ENCODE measurements around the gene ZNF783.
"Not testable (repeated sequence)": the region's sequence is repeated elsewhere in the genome, so short reads cannot be mapped to it uniquely, and the experiment has no call there.

Gene ZNF783

DNA sequence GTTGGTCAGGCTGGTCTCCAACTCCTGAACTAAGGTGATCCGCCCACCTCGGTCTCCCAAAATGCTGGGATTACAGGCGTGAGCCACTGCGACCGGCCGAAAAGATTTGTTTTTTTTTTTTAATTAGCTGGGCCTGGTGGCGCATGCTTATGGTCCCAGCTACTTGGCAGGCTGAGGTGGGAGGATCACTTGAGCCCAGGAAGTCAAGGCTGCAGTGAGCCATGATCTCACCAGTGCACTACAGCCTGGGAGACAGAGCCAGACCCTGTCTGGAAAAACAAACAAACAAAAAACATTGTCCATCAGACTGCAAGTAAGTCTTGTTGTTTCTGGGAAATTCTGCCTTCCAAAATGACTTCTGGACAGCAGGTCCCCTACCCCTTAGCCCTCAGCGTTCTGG, 38.8 kb upstream of the ZNF783 start:
- no peaks in the 10 kb centered on the region for H3K4me1 ChIP-seq (ENCODE audit: control extremely low read depth in 1 of 4, control insufficient read depth in 4 of 4, insufficient read depth in 4 of 4, low read length in 3 of 4)
- 98% methylated on average over 8 of the region's 8 CpGs for WGBS (ENCODE audit: insufficient coverage)
- POLR2A ChIA-PET, result no interaction called here
- no peak for DNase-seq
- peaks cover 0 to 6% (median 0%) of the 10 kb centered on the region in 5 experiments for H3K9me3 ChIP-seq (ENCODE audit: control extremely low read depth in 1 of 5, control insufficient read depth in 4 of 5, insufficient read depth in 2 of 5, low read depth in 1 of 5, low read length in 4 of 5)
- H3K27me3 ChIP-seq (replicated peaks in 2 of 5; ENCODE audit: control insufficient read depth in 4 of 5, insufficient read depth in 5 of 5, low read length in 4 of 5), result no peaks in the 10 kb centered on the region
- H3K36me3 ChIP-seq (ENCODE audit: control insufficient read depth in 4 of 4, insufficient read depth in 4 of 4, low read length in 3 of 4), result peaks cover 13 to 70% (median 46%) of the 10 kb centered on the region in 4 experiments
- CTCF ChIA-PET, result interaction anchor here (0.6 kb wide), 1 partner anchor 357 kb away, joined by 3 read pairs; no protein-coding TSS in a partner anchor
- no peak overlapping the region for H3K27ac ChIP-seq (ENCODE audit: insufficient read depth in 1 of 2, low read depth in 1 of 2, low read length in 2 of 2, poor library complexity in 1 of 2, severe bottlenecking in 2 of 2)
- no peak overlapping the region for H3K4me3 ChIP-seq (ENCODE audit: control insufficient read depth in 1 of 7, extremely low read depth in 1 of 7, insufficient read depth in 4 of 7, low read depth in 2 of 7, low read length in 6 of 7)

GRCh38 chr7:149223761-149224160, 38.2 kb upstream of the ZNF783 start:
- ChIA-PET CTCF (interaction anchor here (0.7 kb wide), 1 partner anchor 14 kb away, joined by 3 read pairs; no protein-coding TSS in a partner anchor), POLR2A (no interaction called here)
- peaks cover 0 to 6% (median 0%) of the 10 kb centered on the region in 5 experiments for H3K9me3 ChIP-seq (ENCODE audit: control extremely low read depth in 1 of 5, control insufficient read depth in 4 of 5, insufficient read depth in 2 of 5, low read depth in 1 of 5, low read length in 4 of 5)
- H3K4me3 ChIP-seq (ENCODE audit: control insufficient read depth in 1 of 7, extremely low read depth in 1 of 7, insufficient read depth in 4 of 7, low read depth in 2 of 7, low read length in 6 of 7), result no peak overlapping the region
- no peaks in the 10 kb centered on the region for H3K27me3 ChIP-seq (replicated peaks in 2 of 5; ENCODE audit: control insufficient read depth in 4 of 5, insufficient read depth in 5 of 5, low read length in 4 of 5)
- H3K36me3 ChIP-seq (ENCODE audit: control insufficient read depth in 4 of 4, insufficient read depth in 4 of 4, low read length in 3 of 4), result peaks cover 13 to 64% (median 43%) of the 10 kb centered on the region in 4 experiments
- no peaks in the 10 kb centered on the region for H3K4me1 ChIP-seq (ENCODE audit: control extremely low read depth in 1 of 4, control insufficient read depth in 4 of 4, insufficient read depth in 4 of 4, low read length in 3 of 4)
- DNase-seq, result no peak
- no peak overlapping the region for H3K27ac ChIP-seq (ENCODE audit: insufficient read depth in 1 of 2, low read depth in 1 of 2, low read length in 2 of 2, poor library complexity in 1 of 2, severe bottlenecking in 2 of 2)
- no CpG with 5 or more reads among the region's 39 CpGs for WGBS (ENCODE audit: insufficient coverage)

GRCh38 chr7:149224352-149224751, 37.6 kb upstream of the ZNF783 start:
- no peak for DNase-seq
- Histone ChIP-seq H3K27me3 (replicated peaks in 2 of 5; ENCODE audit: control insufficient read depth in 4 of 5, insufficient read depth in 5 of 5, low read length in 4 of 5) (no peaks in the 10 kb centered on the region), H3K4me1 (ENCODE audit: control extremely low read depth in 1 of 4, control insufficient read depth in 4 of 4, insufficient read depth in 4 of 4, low read length in 3 of 4) (no peaks in the 10 kb centered on the region), H3K4me3 (ENCODE audit: control insufficient read depth in 1 of 7, extremely low read depth in 1 of 7, insufficient read depth in 4 of 7, low read depth in 2 of 7, low read length in 6 of 7) (no peak overlapping the region), H3K36me3 (ENCODE audit: control insufficient read depth in 4 of 4, insufficient read depth in 4 of 4, low read length in 3 of 4) (peaks cover 13 to 58% (median 40%) of the 10 kb centered on the region in 4 experiments), H3K9me3 (ENCODE audit: control extremely low read depth in 1 of 5, control insufficient read depth in 4 of 5, insufficient read depth in 2 of 5, low read depth in 1 of 5, low read length in 4 of 5) (peaks cover 0 to 6% (median 0%) of the 10 kb centered on the region in 5 experiments), H3K27ac (ENCODE audit: insufficient read depth in 1 of 2, low read depth in 1 of 2, low read length in 2 of 2, poor library complexity in 1 of 2, severe bottlenecking in 2 of 2) (no peak overlapping the region)
- WGBS (ENCODE audit: insufficient coverage), result over 99% methylated on average over 20 of the region's 37 CpGs
- CTCF ChIA-PET, result interaction anchor here (0.7 kb wide), 1 partner anchor 14 kb away, joined by 3 read pairs; no protein-coding TSS in a partner anchor
- POLR2A ChIA-PET, result no interaction called here

DNA sequence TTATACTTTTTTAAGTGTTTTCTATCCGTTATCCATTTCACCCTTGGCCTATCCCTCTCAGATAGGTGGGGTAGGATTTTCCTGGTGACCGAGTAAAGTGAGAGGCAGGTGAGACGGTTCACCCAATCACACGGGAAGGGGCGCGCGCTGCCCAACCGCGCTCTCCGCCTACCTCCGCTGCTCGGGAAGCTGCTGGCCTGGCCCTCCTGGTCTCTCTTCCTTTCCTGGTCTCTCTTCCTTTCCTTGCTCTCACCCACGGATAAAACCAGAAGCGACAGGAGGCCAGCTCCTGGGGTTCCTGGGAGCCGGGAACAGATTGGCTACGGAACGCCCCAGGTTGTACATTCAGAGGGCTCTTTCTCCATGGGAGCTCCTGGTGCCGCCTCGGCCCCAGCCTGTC, 36.9 kb upstream of the ZNF783 start:
- ChIA-PET POLR2A (no interaction called here), CTCF (no interaction called here)
- Histone ChIP-seq H3K4me1 (ENCODE audit: control extremely low read depth in 1 of 4, control insufficient read depth in 4 of 4, insufficient read depth in 4 of 4, low read length in 3 of 4) (no peaks in the 10 kb centered on the region), H3K4me3 (ENCODE audit: control insufficient read depth in 1 of 7, extremely low read depth in 1 of 7, insufficient read depth in 4 of 7, low read depth in 2 of 7, low read length in 6 of 7) (no peak overlapping the region), H3K9me3 (ENCODE audit: control extremely low read depth in 1 of 5, control insufficient read depth in 4 of 5, insufficient read depth in 2 of 5, low read depth in 1 of 5, low read length in 4 of 5) (peaks cover 0 to 6% (median 0%) of the 10 kb centered on the region in 5 experiments), H3K27me3 (replicated peaks in 2 of 5; ENCODE audit: control insufficient read depth in 4 of 5, insufficient read depth in 5 of 5, low read length in 4 of 5) (no peaks in the 10 kb centered on the region), H3K27ac (ENCODE audit: insufficient read depth in 1 of 2, low read depth in 1 of 2, low read length in 2 of 2, poor library complexity in 1 of 2, severe bottlenecking in 2 of 2) (no peak overlapping the region), H3K36me3 (ENCODE audit: control insufficient read depth in 4 of 4, insufficient read depth in 4 of 4, low read length in 3 of 4) (peaks cover 13 to 53% (median 36%) of the 10 kb centered on the region in 4 experiments)
- 95% methylated on average over 10 of the region's 19 CpGs for WGBS (ENCODE audit: insufficient coverage)
- no peak for DNase-seq

DNA sequence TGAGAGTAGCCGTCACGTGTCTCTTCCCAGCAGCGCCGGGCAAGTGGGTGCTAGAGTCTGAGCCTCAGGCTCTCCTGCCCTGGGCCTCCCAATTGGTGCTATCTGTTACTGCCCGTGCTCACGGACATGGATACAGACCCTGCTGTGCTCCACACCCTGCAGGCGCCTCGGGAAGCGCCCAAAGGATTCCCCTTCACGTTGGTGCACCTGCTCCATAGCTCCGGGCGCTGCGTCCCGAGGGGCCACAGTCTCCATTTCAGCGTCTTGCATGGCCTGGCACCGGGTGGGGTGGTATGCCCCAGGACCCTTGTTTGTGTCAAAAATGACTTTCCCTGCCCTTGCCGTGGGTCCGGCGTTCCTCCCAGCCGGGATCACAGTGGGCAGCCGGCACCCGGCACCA, 36.3 kb upstream of the ZNF783 start:
- CTCF ChIA-PET, result no interaction called here
- H3K4me3 ChIP-seq (ENCODE audit: control insufficient read depth in 1 of 7, extremely low read depth in 1 of 7, insufficient read depth in 4 of 7, low read depth in 2 of 7, low read length in 6 of 7), result no peak overlapping the region
- 98% methylated on average over 22 of the region's 22 CpGs for WGBS (ENCODE audit: insufficient coverage)
- H3K27me3 ChIP-seq (replicated peaks in 2 of 5; ENCODE audit: control insufficient read depth in 4 of 5, insufficient read depth in 5 of 5, low read length in 4 of 5), result no peaks in the 10 kb centered on the region
- H3K27ac ChIP-seq (ENCODE audit: insufficient read depth in 1 of 2, low read depth in 1 of 2, low read length in 2 of 2, poor library complexity in 1 of 2, severe bottlenecking in 2 of 2), result no peak overlapping the region
- H3K36me3 ChIP-seq (ENCODE audit: control insufficient read depth in 4 of 4, insufficient read depth in 4 of 4, low read length in 3 of 4), result peaks cover 11 to 49% (median 33%) of the 10 kb centered on the region in 4 experiments
- DNase-seq, result no peak
- H3K4me1 ChIP-seq (ENCODE audit: control extremely low read depth in 1 of 4, control insufficient read depth in 4 of 4, insufficient read depth in 4 of 4, low read length in 3 of 4), result no peaks in the 10 kb centered on the region
- POLR2A ChIA-PET, result no interaction called here
- peaks cover 0 to 6% (median 0%) of the 10 kb centered on the region in 5 experiments for H3K9me3 ChIP-seq (ENCODE audit: control extremely low read depth in 1 of 5, control insufficient read depth in 4 of 5, insufficient read depth in 2 of 5, low read depth in 1 of 5, low read length in 4 of 5)

DNA sequence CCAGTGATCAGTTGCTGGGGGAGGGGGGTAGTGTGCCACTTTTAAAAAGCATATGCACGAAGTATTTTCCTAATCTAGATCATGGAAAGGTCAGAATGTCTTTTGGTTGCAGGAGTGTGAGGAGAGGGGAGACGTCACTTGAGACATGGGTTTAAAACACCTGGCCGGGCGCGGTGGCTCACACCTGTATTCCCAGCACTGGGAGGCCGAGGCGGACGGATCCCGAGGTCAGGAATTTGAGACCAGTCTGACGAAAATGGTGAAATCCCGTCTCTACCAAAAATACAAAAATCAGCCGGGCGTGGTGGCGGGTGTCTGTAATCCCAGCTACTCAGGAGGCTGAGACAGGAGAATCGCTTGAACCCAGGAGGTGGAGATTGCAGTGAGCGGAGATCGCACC, 35.6 kb upstream of the ZNF783 start:
- H3K4me1 ChIP-seq (ENCODE audit: control extremely low read depth in 1 of 4, control insufficient read depth in 4 of 4, insufficient read depth in 4 of 4, low read length in 3 of 4); H3K27ac ChIP-seq (ENCODE audit: insufficient read depth in 1 of 2, low read depth in 1 of 2, low read length in 2 of 2, poor library complexity in 1 of 2, severe bottlenecking in 2 of 2); H3K4me3 ChIP-seq (ENCODE audit: control insufficient read depth in 1 of 7, extremely low read depth in 1 of 7, insufficient read depth in 4 of 7, low read depth in 2 of 7, low read length in 6 of 7); H3K27me3 ChIP-seq (replicated peaks in 2 of 5; ENCODE audit: control insufficient read depth in 4 of 5, insufficient read depth in 5 of 5, low read length in 4 of 5); DNase-seq; H3K9me3 ChIP-seq (ENCODE audit: control extremely low read depth in 1 of 5, control insufficient read depth in 4 of 5, insufficient read depth in 2 of 5, low read depth in 1 of 5, low read length in 4 of 5): not testable (repeated sequence)
- WGBS (ENCODE audit: insufficient coverage), result 98% methylated on average over 16 of the region's 17 CpGs
- peaks cover 11 to 41% (median 29%) of the 10 kb centered on the region in 4 experiments for H3K36me3 ChIP-seq (ENCODE audit: control insufficient read depth in 4 of 4, insufficient read depth in 4 of 4, low read length in 3 of 4)
- CTCF ChIA-PET, result interaction anchor here (0.9 kb wide), 1 partner anchor 9 kb away, joined by 3 read pairs; no protein-coding TSS in a partner anchor
- POLR2A ChIA-PET, result interaction anchor here (0.6 kb wide), 1 partner anchor 1785 kb away, joined by 5 read pairs; no protein-coding TSS in a partner anchor

GRCh38 chr7:149226840-149227494, 35.0 kb upstream of the ZNF783 start:
- ChIA-PET POLR2A (interaction anchor here (0.6 kb wide), 1 partner anchor 1785 kb away, joined by 5 read pairs; no protein-coding TSS in a partner anchor), CTCF (interaction anchor here (0.9 kb wide), 1 partner anchor 10 kb away, joined by 3 read pairs; no protein-coding TSS in a partner anchor)
- Histone ChIP-seq H3K4me1 (ENCODE audit: control extremely low read depth in 1 of 4, control insufficient read depth in 4 of 4, insufficient read depth in 4 of 4, low read length in 3 of 4) (no peaks in the 10 kb centered on the region), H3K36me3 (ENCODE audit: control insufficient read depth in 4 of 4, insufficient read depth in 4 of 4, low read length in 3 of 4) (peaks cover 11 to 37% (median 26%) of the 10 kb centered on the region in 4 experiments), H3K4me3 (ENCODE audit: control insufficient read depth in 1 of 7, extremely low read depth in 1 of 7, insufficient read depth in 4 of 7, low read depth in 2 of 7, low read length in 6 of 7) (no peak overlapping the region), H3K9me3 (ENCODE audit: control extremely low read depth in 1 of 5, control insufficient read depth in 4 of 5, insufficient read depth in 2 of 5, low read depth in 1 of 5, low read length in 4 of 5) (peaks cover 0 to 6% (median 0%) of the 10 kb centered on the region in 5 experiments), H3K27ac (ENCODE audit: insufficient read depth in 1 of 2, low read depth in 1 of 2, low read length in 2 of 2, poor library complexity in 1 of 2, severe bottlenecking in 2 of 2) (no peak overlapping the region), H3K27me3 (replicated peaks in 2 of 5; ENCODE audit: control insufficient read depth in 4 of 5, insufficient read depth in 5 of 5, low read length in 4 of 5) (no peaks in the 10 kb centered on the region)
- WGBS (ENCODE audit: insufficient coverage), result 73% methylated on average over 4 of the region's 6 CpGs
- DNase-seq, result no peak
